Non-pigmented ciliary epithelial cell (primary cell): Measurements from ENCODE around the gene ARHGAP27.
"Not testable (repeated sequence)": the region's sequence is repeated elsewhere in the genome, so short reads cannot be mapped to it uniquely, and the experiment has no call there.

ENCODE experiments used
- DNase-seq: peaks from one replicate; pipeline ENCODE4 v3.0.0-alpha.2; 2010; ENCODE audit warnings: low read depth

The ARHGAP27 gene, protein sequence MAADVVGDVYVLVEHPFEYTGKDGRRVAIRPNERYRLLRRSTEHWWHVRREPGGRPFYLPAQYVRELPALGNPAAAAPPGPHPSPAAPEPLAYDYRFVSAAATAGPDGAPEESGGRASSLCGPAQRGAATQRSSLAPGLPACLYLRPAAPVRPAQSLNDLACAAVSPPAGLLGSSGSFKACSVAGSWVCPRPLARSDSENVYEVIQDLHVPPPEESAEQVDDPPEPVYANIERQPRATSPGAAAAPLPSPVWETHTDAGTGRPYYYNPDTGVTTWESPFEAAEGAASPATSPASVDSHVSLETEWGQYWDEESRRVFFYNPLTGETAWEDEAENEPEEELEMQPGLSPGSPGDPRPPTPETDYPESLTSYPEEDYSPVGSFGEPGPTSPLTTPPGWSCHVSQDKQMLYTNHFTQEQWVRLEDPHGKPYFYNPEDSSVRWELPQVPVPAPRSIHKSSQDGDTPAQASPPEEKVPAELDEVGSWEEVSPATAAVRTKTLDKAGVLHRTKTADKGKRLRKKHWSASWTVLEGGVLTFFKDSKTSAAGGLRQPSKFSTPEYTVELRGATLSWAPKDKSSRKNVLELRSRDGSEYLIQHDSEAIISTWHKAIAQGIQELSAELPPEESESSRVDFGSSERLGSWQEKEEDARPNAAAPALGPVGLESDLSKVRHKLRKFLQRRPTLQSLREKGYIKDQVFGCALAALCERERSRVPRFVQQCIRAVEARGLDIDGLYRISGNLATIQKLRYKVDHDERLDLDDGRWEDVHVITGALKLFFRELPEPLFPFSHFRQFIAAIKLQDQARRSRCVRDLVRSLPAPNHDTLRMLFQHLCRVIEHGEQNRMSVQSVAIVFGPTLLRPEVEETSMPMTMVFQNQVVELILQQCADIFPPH

GRCh38 chr17:45432405-45433158 is at the start of gene ARHGAP27:
Gene ARHGAP27, minus strand, starts transcription at chr17:45432870. Its CDS starts 2,591 bp downstream, at chr17:45430279.
- DNase-seq = no peak

- DNase-seq = not testable (repeated sequence)
Observed at GRCh38 chr17:45482317-45482716, 49.6 kb upstream of the ARHGAP27 start.

DNA sequence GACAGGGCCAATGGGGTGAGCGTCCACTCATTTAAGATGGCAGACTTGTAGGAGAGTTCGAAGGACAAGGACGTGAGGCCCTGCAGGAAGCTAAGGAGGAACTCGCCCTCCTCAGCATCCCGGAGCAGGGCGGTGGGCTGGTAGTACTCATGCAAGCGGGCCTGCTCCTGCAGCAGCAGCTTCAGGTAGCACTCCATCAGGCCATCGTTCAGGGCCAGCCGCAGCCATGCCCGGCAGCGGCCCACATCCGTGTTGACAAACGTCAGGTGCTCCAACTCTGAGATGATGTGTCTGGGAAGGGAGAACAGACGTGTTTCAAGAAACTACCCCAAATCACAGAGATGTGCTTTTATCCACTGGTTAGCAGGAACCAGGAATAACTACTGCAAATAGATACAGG is 42.8 kb upstream of the ARHGAP27 start:
- not testable (repeated sequence) for DNase-seq

- DNase-seq = not testable (repeated sequence)
Observed at GRCh38 chr17:45472249-45472648, 39.6 kb upstream of the ARHGAP27 start.

- DNase-seq = not testable (repeated sequence)
Observed at GRCh38 chr17:45469204-45469563, 36.5 kb upstream of the ARHGAP27 start.

- DNase-seq = not testable (repeated sequence)
Observed at GRCh38 chr17:45468293-45469203, 35.9 kb upstream of the ARHGAP27 start.

- DNase-seq = not testable (repeated sequence)
Observed at GRCh38 chr17:45461524-45462327, 29.1 kb upstream of the ARHGAP27 start.

- not testable (repeated sequence) for DNase-seq
Observed at GRCh38 chr17:45460422-45460821, 27.8 kb upstream of the ARHGAP27 start.

DNA sequence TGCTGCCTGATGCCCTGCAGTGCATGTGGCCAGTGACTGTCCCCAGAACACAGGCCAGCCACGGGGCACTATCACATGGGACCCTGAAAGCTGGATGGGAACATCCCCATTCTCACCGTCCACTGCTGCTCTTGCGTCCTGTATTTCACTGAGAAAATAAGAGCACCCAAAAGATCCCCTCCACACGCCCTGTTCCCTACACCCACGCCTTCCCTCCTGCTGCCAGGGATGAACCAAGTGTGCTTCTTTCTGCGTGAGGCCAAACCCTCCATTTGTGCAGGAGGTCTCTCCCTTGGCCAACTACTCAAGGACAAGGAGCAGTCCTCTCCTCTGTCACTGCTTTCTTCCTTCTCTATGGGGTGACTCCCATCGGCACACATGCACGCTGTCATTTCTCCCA is 21.7 kb upstream of the ARHGAP27 start:
- DNase-seq = not testable (repeated sequence)

GRCh38 chr17:45453731-45454130 is 21.1 kb upstream of the ARHGAP27 start:
- not testable (repeated sequence) for DNase-seq

DNA sequence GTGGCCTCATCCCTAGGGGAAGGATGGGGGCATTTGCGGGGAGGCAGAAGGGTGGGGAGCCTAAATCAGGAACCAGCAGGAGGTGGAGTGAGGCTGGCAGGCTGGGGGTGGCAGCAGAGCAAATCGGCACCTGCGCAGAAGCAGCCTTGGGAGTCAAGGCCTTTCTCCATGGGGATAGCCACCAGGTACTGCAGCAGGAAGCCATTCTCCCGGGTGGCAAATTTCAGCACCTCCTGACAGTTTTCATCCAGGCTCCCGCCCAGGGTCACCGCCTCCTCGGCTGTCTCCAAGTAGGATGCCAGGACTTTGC is 20.5 kb upstream of the ARHGAP27 start:
- not testable (repeated sequence) for DNase-seq

GRCh38 chr17:45452329-45453224 is 19.9 kb upstream of the ARHGAP27 start:
- not testable (repeated sequence) for DNase-seq

DNA sequence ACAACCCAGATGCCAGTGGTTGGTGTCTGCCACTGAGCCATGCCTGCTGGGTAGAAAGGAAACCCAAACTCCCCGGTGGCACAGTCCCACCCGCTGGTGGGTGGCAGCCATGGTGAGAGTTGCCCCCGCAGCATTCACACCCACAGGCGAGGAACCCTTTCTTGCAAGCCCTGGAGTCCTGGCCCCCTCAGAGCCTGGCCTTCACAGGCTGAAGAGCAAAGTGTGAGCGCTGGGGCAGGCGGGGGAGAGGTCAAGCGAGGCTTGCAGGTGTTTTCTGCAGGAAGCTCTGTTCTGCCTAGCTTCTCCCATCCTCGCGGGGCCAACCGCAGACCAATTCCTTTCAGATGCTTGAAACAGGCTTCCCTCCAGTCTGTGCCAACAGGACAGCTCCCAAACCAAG is 19.0 kb upstream of the ARHGAP27 start:
- not testable (repeated sequence) for DNase-seq

DNA sequence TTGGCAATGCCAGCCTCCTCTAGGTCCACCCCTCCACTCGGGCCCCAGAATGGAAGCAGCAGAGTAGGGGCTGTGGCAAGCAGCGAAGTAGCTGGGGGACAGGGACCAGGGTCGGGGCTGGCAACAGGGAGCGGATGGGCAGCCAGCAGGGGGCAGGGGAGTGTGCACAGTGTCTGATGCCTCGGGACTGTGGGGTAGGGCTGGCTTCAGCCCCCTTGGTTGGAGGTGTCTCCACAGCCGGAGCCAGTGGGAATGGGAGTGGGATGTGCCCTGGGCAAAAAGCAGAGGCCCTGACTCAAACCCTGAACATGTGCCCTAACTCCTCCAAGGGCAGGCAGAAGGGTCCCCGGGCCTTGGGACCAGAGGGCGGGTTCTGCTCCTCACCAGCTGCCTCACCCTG is 18.5 kb upstream of the ARHGAP27 start:
- no peak for DNase-seq

DNA sequence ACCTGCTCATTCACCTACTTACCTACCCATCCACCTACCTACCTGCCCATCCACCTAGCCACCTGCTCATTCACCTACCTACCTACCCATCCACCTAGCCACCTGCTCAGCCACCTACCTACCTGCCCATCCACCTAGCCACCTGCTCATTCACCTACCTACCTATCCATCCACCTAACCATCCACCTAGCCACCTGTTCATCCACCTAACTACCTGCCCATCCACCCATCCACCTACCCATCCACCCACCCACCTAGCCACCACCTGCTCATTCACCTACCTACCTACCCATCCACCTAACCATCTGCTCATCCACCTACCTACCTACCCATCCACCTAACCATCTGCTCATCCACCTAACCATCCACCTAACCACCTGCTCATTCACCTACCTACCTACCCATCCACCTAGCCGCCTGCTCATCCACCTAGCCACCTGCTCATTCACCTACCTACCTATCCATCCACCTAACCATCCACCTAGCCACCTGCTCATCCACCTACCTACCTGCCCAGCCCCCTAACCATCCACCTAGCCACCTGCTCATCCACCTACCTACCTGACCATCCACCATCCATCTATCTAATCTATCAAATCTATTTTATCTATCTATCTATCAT is 17.1 kb upstream of the ARHGAP27 start:
- not testable (repeated sequence) for DNase-seq

- not testable (repeated sequence) for DNase-seq
Observed at GRCh38 chr17:45449260-45449659, 16.6 kb upstream of the ARHGAP27 start.

- not testable (repeated sequence) for DNase-seq
Observed at GRCh38 chr17:45448483-45448882, 15.8 kb upstream of the ARHGAP27 start.

DNA sequence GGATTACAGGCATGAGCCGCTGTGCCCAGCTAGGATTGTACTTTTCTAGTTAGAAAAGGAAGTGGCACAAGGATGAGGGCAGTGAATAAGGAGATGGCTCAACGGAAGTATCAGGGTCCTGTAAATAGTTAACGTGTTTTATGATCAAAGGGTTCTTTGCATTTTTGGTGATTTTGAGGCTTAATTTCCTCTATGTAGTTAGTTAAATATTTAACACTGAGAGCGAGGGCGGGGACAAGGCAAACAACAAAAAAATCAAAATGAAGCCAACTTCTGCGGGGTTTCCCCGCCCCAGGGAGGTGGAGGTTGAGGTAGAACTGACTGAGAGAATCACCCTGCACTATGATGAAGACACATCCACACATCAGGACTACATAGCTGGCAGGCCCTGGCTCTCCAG is 15.4 kb upstream of the ARHGAP27 start:
- not testable (repeated sequence) for DNase-seq

GRCh38 chr17:45447650-45448049 is 15.0 kb upstream of the ARHGAP27 start:
- DNase-seq = not testable (repeated sequence)
